GM10847 (cell line): Measurements from ENCODE around the gene CAPZA2.

Experiments
- POLR2A ChIP-seq: IDR thresholded peaks from 2 replicates; pipeline ENCODE4 v1.6.1; 2011; ENCODE audit not compliant: insufficient read length; ENCODE audit errors: extremely low read depth

Gene CAPZA2

DNA sequence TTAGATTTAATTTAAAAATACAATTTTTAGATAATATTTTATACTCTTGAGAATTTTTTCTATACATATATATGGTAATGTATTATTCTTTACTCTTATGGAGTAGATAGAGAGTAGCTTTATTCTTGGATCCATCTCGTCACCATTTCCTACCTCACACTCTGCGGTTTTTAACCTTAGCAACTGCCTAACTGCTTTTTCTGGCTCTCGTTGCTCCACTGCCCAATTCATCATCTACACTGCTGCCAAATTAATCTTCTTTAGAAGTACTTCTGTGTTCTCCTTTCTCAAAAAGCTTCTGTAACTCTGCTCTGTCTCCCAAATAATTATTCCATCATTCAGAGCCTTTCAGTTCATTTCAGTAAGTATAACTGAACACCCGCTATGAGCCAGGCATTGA is 35.3 kb downstream of the CAPZA2 start:
- TF ChIP-seq POLR2A: no peak

DNA sequence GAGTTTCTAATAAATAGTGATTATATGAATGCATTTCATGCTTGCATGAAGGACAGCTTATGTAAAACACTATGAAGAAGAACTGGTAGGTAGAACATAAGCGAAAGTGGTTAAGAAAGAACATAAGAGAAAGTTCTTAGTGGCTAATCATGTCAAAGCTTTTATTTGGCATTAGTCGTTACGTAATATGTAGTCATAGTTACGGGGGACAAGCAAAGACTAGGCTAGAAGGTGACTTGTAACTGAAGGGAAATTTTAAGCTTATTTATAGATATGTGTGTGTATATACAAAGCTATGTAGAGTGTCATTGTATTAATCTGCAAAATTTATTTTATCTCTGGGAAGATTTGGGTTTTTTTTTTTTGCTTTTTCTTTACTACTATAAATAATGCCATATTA is 36.9 kb downstream of the CAPZA2 start:
- no peak for TF ChIP-seq POLR2A

DNA sequence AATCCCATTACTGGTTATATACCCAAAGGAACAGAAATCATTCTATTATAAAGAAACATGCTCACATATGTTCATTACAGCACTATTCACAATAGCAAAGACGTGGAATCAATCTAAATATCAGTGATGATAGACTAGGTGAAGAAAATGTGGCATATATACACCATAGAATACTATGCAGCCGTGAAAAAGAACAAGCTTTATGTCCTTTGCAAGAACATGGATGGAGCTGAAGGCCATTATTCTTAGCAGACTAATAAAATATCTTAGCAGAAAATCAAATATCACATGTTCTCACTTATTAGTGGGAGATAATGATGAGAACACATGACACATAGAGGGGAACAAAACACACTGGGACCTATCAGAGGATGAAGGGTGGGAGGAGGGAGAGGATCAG is 38.8 kb downstream of the CAPZA2 start:
- TF ChIP-seq POLR2A: no peak

DNA sequence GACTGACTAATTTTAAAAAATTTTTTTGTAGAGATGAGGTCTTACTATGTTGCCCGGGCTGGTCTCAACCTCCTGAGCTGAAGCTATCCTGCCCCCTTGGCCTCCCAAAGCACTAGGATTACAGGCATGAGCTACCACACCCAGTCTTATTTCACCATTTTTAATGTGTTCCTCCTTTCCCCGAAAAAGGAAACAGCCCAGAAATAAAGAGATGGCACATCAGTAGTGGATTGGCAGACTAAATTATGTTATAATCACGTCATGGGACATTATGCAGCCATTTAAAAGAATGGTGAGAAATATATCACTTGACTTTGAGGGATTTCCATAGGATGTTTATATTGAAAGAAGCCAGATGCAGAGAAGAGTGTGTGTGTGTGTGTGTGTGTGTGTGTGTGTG is 40.5 kb downstream of the CAPZA2 start:
- no peak for TF ChIP-seq POLR2A

DNA sequence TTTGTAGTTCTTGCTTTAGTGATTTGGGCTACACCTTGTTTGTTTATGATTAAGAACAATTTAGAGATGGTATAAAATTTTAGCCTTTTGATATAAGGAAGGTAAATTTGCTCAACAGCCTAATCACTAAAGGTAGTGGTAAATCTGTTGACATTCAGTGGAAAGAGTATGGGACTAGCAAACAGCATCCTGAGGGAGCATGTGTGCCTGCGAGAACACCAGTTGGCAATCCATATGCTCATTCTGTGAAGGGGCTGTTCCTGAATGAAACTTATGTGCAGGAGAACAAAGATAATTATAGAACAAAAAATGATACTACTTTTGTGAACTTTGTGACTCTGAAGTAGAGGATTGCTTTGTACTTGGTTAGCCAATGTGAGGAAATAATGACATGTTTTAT is 44.0 kb downstream of the CAPZA2 start:
- no peak for TF ChIP-seq POLR2A

DNA sequence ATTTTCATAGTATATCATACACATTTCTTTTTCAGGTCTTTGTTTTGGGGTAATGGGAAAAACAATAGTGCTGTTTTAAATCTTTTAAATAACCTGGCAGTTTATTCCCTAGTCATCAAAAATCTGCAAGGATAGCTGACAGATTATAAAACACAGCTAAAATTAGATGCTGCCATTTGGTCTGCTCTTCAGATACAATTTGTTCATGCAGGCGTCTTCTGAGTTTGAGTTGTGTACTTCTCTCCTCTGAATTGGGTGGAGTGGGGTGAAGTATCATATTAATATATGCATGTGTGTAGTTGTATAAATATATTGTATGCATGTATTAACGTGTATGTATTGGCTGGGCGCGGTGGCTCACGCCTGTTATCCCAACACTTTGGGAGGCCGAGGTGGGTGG is 48.0 kb downstream of the CAPZA2 start:
- TF ChIP-seq POLR2A: no peak

DNA sequence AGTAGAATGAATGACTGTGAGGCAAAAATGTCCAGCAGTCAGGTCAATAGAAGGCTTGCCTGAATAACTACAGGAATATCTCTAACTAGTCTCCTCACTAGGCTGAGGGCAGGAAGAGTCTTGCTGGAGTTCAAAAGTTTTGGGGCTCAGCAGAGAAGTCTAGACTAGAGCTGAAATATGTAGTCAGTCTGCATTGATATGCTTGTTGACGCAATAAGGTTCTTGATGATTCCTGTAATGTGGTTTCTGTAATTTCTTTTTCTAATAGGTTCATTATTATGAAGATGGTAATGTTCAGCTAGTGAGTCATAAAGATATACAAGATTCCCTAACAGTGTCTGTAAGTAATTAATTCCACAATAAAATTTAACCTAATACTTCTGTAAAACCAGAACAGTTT is 49.4 kb downstream of the CAPZA2 start:
- TF ChIP-seq POLR2A: no peak

DNA sequence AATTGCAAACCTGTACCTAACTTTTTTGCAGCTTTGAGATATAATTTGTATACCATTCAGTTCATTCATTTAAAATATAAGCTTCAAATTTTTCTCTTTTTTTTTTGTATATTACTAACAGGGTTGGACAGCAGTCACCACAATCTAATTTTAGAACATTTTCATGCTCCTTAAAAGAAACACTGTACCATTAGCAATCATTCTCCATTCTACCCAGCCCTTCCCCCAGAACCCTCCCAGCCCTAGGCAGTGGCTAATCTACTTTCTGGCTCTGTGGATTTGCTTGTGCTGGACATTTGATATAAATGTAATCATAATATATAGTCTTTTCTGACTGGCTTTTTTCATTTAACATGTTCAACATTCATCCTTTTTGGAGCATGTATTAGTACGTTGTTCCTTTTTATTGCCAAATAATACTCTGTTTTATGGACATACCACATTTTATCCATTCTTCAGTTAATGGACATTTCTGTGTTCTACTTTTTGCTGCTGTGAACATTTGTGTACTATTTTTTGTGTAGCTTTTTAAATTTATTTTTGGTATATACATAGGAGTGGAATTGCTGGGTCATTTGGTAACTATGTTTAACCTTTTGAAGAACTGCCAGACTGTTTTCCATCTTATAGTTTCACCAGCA is 50.0 kb downstream of the CAPZA2 start:
- no peak for TF ChIP-seq POLR2A

DNA sequence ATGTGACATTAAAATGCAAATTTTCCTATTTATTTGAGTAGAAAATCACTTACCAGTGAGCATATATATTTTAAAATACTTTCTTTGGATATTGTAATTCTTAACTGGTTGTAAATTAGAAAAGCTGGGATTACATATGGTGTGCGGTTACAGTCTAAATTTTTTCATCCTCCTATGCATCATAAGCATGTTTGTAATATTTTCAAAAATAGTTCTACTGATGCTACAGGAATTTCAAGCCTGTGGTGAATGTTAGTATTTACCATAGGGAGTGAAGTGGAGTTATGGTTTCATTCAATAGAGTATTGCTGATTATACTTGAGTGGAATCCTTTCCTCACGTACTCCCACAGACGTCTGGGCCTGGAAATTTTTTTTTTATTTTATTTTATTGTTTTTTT is 56.3 kb downstream of the CAPZA2 start:
- TF ChIP-seq POLR2A: no peak

DNA sequence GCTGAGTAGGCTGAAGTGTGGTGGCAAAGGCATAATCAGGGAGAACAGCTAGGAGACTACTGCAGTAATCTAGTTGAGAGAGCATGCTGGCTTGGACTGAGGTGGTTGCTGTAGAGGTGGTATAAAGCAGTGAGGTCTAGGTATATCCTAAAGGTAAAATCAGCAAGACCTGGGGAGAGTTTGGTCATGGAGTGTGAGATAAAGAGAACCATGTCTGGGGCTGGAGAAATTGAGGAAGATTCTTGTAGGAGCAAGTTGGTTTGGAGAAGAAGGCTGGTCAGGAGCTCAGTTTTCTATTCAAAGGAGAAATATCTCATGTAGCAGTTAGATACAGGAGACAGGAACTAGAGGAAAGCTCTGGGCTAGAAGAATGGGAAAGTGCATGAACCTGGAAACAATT is 58.0 kb downstream of the CAPZA2 start:
- no peak for TF ChIP-seq POLR2A

DNA sequence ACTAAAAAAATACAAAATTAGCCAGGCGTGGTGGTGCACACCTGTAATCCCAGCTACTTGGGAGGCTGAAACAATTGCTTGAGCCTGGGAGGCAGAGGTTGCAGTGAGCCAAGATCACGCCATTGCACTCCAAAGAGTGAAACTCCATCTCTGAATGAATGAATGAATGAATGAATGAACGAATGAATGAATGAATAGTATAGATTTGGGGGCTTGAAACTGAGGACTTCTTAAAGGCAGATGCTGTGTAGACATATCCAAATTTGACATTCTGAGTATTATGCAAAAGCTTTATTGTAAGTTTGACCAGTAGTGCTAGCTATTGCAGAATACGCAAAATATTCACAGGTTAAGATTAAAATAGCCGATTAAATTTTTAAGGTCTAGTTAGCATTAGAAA is 60.2 kb downstream of the CAPZA2 start:
- no peak for TF ChIP-seq POLR2A

DNA sequence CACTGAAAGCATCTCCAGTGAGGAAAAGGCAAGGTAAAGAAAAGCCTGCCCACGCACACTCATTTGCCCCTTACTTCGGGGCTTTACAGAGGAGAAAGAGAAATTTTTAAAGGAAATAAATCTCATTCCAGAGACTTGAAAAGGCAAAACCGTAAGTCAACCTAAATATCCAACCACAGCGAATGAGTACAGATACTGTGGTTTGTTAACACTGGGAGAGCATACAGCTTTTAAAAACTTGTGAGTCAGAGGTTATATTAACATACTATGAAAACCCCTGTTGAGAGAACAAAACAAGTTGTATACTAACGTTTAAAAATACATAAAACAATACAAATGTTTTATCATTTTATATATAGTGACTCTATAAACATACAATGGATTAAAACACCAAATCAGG is 62.4 kb downstream of the CAPZA2 start:
- TF ChIP-seq POLR2A: no peak

DNA sequence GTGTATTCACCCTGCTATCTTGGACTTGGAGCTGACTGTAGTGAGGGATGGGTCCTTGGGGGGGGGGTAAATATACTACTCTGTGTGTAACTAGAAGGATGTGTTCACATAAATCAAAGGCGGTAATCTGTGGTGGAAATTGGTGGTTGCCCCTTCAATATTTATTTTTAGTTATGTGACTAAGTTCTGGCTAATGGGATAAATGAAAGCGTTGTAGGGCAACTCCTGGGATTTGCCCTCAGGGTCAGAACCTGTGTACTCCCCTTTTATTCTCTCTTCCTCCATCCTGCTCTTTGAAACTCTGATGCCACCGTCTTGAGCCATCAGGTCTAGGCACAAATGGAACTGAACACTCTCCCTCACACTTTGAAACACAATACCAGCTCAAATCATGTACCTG is 66.6 kb downstream of the CAPZA2 start:
- no peak for TF ChIP-seq POLR2A

DNA sequence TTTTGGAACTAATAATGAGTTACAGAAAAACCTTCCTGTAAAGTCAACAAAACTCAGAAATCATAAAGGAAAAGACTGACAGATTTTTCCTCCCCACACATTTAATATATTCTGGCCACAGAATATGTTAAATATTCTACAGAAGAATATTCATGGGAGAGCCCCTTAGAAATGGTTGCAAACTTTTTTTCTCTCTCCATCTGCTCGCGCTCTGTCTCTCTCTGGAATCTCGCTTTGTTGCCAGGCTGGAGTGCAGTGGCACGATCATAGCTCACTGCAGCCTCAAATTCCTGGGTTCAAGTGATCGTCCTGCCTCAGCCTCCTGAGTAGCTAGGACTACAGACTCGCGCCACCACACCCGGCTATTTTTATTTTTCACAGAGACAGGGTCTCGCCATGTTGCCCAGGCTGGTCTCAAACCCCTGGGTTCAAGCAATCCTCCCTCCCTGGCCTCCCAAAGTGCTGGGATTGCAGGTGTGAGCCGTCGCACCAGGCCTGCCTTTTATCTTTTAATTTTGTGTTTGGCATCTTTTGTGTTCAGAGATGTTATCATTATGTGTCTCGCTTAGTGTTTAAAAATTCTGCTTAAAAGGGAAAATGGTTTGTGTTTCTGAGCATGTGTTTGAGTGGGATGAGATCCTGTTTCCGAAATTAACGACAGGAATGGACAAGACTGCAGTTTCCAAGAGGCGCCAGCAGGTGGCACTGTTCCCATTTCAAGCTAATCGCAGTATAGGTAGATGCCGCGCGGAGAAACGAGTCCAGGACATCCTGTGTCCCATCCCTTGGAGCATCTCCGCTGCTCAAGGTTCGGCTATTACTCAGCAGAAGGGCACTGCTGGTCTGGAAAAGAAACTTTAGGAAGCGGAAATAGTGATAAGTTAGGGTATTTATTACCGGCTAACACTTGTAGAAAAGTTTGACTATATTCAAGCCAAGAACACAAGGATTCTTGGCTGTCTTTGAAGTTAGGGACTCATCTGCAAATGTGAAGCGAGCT is 67.8 kb downstream of the CAPZA2 start:
- TF ChIP-seq POLR2A: no peak

DNA sequence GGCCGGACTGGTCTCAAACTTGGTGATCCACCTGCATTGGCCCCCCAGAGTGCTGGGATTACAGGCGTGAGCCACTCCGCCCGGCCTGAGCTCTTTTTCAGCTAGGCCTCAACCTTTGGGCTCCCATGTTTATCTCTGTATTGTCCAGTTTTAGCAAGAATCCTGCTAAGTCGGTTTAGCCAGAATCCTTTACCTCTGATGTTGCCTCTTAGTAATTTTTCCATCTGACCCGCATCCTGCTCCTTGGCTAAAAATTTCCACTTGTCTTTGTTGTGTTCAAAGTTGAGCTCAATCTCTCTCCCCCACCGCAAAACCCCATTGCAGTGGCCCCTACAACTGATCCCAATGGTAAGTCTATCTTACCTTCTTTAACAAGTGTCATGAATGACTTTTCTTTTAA is 70.2 kb downstream of the CAPZA2 start:
- no peak for TF ChIP-seq POLR2A

DNA sequence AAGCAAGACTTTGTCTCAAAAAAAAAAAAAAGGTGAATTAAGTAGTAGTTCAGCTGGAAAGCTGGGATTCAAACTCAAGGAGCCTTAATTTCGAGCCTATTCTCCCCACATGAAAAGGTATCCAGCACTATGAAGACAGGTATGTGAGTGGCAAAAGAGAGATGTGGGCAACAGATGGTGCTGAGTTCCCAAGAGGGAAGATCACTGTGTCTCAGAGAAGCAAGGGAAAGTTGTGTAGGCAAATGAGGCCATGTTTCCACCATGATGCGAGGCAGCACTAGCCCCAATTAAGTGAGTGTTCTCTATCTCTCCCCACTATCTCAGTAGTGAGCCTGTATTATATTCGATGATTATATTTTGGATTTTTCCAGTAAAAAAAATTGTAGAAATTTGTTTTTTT is 71.1 kb downstream of the CAPZA2 start:
- no peak for TF ChIP-seq POLR2A

DNA sequence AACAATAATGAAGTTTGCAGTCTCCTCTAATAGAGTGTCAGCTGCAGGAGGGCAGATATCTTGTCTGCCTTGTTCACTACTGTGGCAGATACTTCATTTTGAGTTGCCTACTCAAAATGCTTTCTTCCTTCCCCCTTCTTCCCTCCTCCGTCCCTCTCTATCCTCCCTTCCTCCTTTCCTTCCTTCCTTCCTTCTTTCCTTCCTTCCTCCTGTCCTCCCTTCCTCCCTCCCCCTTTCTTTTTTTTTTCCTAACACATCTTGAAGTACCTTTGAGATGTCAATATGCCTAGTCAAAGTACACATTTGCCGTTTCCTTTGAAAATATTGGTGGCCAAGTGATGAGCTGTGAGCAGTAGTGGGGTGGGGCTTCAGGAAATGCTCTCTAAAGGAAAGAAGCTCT is 72.2 kb downstream of the CAPZA2 start:
- no peak for TF ChIP-seq POLR2A

DNA sequence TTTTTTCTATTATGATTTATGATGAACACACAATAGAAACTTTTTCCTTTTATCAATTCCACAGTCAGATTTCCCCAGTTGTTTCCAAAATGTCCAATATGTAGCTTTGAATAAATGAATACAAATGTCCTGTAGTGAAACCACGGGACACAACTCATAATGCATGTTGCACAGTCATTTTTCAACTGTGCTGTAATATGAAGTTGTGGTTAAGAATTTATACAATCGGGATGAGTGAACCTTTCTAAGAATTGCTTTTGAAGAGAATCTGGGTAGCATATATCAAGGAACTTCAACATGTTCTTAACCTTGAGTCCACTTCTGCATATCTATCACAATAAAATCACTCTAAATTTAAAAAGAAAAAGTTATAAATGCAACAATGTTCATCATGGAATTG is 76.3 kb downstream of the CAPZA2 start:
- TF ChIP-seq POLR2A: no peak
